Activated CD4-positive, alpha-beta T cell treated with anti-CD3 and anti-CD28 coated beads, Interleukin-2, amount 10 ng/mL, durations not matched to agents 7 days and 5 days (primary cell): ENCODE results near the gene MYO18B. TPM values are rescaled to one million over a fixed set of nuclear protein-coding genes. Genes with fewer than 3 reads are reported as not detected.
"Not testable (repeated sequence)": the region's sequence is repeated elsewhere in the genome, so short reads cannot be mapped to it uniquely, and the experiment has no call there.

Experiments used
- CTCF ChIA-PET: fragments of 350-600 bp; sonication (Branson Sonifier 250); formaldehyde crosslinking; loops from one replicate; lab custom pipeline; 2021; ENCODE audit warnings: antibody characterized with exemption; lab: Charles Lee
- POLR2A ChIA-PET: fragments of 350-600 bp; sonication (Branson Sonifier 250); formaldehyde crosslinking; loops from one replicate; lab custom pipeline; 2021; ENCODE audit warnings: antibody characterized with exemption; lab: Charles Lee
- DNase-seq: peaks from one replicate; pipeline ENCODE4 v3.0.0-alpha.2; 2020
- H3K27ac Mint-ChIP-seq: one replicate; pipeline ENCODE4 v1.8.0; 2021; ENCODE audit warnings: mild to moderate bottlenecking, moderate library complexity, mixed read lengths
- H3K27me3 Mint-ChIP-seq: one replicate; pipeline ENCODE4 v1.8.0; 2021; ENCODE audit warnings: mixed read lengths
- H3K36me3 Mint-ChIP-seq: one replicate; pipeline ENCODE4 v1.8.0; 2021; ENCODE audit warnings: low read depth, mixed read lengths
- H3K4me1 Mint-ChIP-seq: one replicate; pipeline ENCODE4 v1.8.0; 2021; ENCODE audit warnings: mixed read lengths
- H3K4me3 Mint-ChIP-seq: one replicate; pipeline ENCODE4 v1.8.0; 2021; ENCODE audit warnings: mild to moderate bottlenecking, moderate library complexity, mixed read lengths
- H3K9me3 Mint-ChIP-seq: one replicate; pipeline ENCODE4 v1.8.0; 2021; ENCODE audit warnings: mixed read lengths
- total RNA-seq, 2 experiments: library from RNA; stranded (reverse); gene quantifications; one replicate each; pipeline ENCODE4 v1.2.3, GENCODE V29; 2021

The MYO18B gene
- total RNA-seq, 2 experiments from 2014 or later = 2.0 TPM

DNA sequence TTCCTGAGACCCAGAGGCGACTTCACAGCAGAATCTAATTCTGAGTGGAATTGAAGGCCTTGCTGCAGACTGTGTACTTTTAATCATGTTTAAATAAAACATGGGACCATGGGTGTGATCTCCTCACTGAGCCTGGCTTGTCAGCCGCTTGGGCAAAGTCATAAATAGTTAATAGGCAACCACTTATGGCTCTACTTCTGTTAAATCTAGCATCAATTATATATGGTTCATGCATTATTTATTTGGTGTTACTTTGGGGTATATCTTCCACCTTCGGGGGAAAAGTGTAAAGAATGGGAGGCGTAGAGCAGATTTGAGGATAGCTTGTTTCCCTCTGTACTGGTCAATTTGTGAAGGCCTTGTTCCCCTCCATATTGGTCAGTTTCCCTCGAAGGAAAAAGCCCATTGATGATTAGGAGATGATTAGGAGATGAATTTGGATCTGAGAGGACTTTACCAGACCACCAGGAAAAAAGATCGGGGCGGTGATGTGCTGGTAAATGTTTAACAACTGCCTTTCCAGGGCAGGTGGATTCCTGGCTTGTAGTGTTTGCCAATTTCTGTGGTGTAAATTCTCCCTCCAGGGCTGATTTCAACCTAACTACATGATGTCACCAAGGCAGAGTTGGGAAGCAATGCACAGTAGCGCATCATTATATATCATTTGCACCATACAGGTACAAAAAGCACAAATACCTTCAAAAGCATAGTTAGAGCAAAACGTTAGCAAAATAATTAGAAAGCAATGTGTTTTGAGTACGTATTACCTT is 223.2 kb downstream of the MYO18B start:
- DNase-seq = no peak
- peaks cover 23% of the 10 kb centered on the region for H3K4me1 Mint-ChIP-seq
- no peak overlapping the region for H3K27ac Mint-ChIP-seq
- POLR2A ChIA-PET = no interaction called here
- peaks cover 10% of the 10 kb centered on the region for H3K9me3 Mint-ChIP-seq
- CTCF ChIA-PET = no interaction called here
- H3K36me3 Mint-ChIP-seq = peaks cover 2% of the 10 kb centered on the region
- H3K27me3 Mint-ChIP-seq = peaks cover 5% of the 10 kb centered on the region
- H3K4me3 Mint-ChIP-seq = no peak overlapping the region

GRCh38 chr22:25966448-25966913 is 224.5 kb downstream of the MYO18B start:
- ChIA-PET CTCF (no interaction called here), POLR2A (no interaction called here)
- Mint-ChIP-seq H3K27ac (peak overlapping the region; percentile 41), H3K27me3 (peaks cover 6% of the 10 kb centered on the region), H3K36me3 (peaks cover 2% of the 10 kb centered on the region), H3K4me3 (peak overlapping the region; percentile 20), H3K9me3 (peaks cover 10% of the 10 kb centered on the region), H3K4me1 (peaks cover 23% of the 10 kb centered on the region)
- peak; percentile 27 for DNase-seq

GRCh38 chr22:25969286-25969685 is 227.3 kb downstream of the MYO18B start:
- POLR2A ChIA-PET = no interaction called here
- no peak overlapping the region for H3K4me3 Mint-ChIP-seq
- no peaks in the 10 kb centered on the region for H3K9me3 Mint-ChIP-seq
- H3K36me3 Mint-ChIP-seq = peaks cover 2% of the 10 kb centered on the region
- H3K27ac Mint-ChIP-seq = no peak overlapping the region
- peaks cover 4% of the 10 kb centered on the region for H3K27me3 Mint-ChIP-seq
- CTCF ChIA-PET = no interaction called here
- H3K4me1 Mint-ChIP-seq = peaks cover 23% of the 10 kb centered on the region
- DNase-seq = no peak

- H3K9me3 Mint-ChIP-seq = no peaks in the 10 kb centered on the region
- no peak overlapping the region for H3K4me3 Mint-ChIP-seq
- H3K27me3 Mint-ChIP-seq = peaks cover 4% of the 10 kb centered on the region
- POLR2A ChIA-PET = no interaction called here
- no peak for DNase-seq
- no peak overlapping the region for H3K27ac Mint-ChIP-seq
- peaks cover 23% of the 10 kb centered on the region for H3K4me1 Mint-ChIP-seq
- CTCF ChIA-PET = no interaction called here
- H3K36me3 Mint-ChIP-seq = peaks cover 2% of the 10 kb centered on the region
Measured at GRCh38 chr22:25969901-25970300, 227.9 kb downstream of the MYO18B start.

DNA sequence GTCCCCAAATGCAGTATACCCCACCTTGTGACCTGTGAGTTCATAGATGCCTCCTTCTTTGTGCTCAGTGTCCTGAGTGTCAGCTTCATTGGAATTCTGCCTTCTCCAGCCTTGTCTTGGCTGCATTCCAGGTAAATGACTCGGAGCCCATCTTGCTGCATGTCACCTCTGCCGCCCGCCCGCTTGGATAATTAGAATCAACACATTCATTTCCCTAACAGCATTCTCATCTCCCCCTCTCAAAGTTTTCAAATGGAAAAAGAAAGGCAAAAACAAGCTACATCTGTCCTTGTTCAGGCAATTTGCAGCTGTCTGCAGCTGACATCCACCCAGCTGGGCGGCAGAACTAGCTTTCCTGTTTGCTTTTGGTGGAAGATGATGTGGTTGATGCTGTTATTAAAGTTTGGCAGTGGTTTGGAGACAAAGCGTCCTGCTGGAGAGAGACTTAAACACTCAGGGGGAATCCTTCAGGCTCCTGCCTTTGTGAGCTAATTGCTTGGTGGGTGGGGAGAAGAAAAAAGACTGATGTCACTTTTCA is 228.5 kb downstream of the MYO18B start:
- Mint-ChIP-seq H3K27ac (no peak overlapping the region), H3K27me3 (peaks cover 4% of the 10 kb centered on the region), H3K9me3 (no peaks in the 10 kb centered on the region), H3K4me3 (no peak overlapping the region), H3K4me1 (peaks cover 23% of the 10 kb centered on the region), H3K36me3 (peaks cover 2% of the 10 kb centered on the region)
- ChIA-PET POLR2A (no interaction called here), CTCF (no interaction called here)
- DNase-seq = no peak

GRCh38 chr22:25970999-25971811 is 229.2 kb downstream of the MYO18B start:
- Mint-ChIP-seq H3K4me1 (peaks cover 19% of the 10 kb centered on the region), H3K4me3 (no peak overlapping the region), H3K36me3 (peaks cover 2% of the 10 kb centered on the region), H3K9me3 (no peaks in the 10 kb centered on the region), H3K27ac (no peak overlapping the region), H3K27me3 (peaks cover 3% of the 10 kb centered on the region)
- DNase-seq = no peak
- POLR2A ChIA-PET = interaction anchor here (0.5 kb wide), 1 partner anchor 14 kb away, joined by 3 read pairs; no protein-coding TSS in a partner anchor
- CTCF ChIA-PET = no interaction called here

- Mint-ChIP-seq H3K36me3 (peaks cover under 1% of the 10 kb centered on the region), H3K27ac (no peak overlapping the region), H3K9me3 (no peaks in the 10 kb centered on the region), H3K4me1 (peaks cover 8% of the 10 kb centered on the region), H3K27me3 (peaks cover 3% of the 10 kb centered on the region), H3K4me3 (no peak overlapping the region)
- ChIA-PET CTCF (no interaction called here), POLR2A (no interaction called here)
- no peak for DNase-seq
Measured at GRCh38 chr22:25972397-25972796, 230.4 kb downstream of the MYO18B start.

DNA sequence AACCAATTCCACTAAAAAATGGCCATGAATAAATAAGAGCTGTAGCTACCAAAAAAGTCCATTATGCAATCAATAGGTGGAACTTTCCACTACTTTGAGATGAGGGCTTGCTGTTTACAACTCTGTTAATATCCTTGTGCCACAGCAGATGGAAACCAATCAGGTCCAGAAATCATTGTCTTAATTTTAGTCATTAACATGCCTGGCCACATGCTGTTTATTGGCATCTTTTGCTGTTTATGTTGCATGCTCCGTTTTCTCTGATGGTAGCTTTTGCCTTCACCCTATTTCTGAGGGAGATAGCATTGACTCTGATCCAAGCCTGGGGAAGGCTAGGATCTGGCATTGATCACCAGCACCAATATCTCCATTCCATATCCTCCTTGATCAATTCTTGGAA is 234.4 kb downstream of the MYO18B start:
- Mint-ChIP-seq H3K4me3 (no peak overlapping the region), H3K27ac (no peak overlapping the region), H3K36me3 (no peaks in the 10 kb centered on the region), H3K4me1 (no peaks in the 10 kb centered on the region), H3K9me3 (no peaks in the 10 kb centered on the region), H3K27me3 (peaks cover 5% of the 10 kb centered on the region)
- no peak for DNase-seq
- POLR2A ChIA-PET = no interaction called here
- CTCF ChIA-PET = no interaction called here

GRCh38 chr22:25979968-25980367 is 238.0 kb downstream of the MYO18B start:
- Mint-ChIP-seq H3K27me3 (peaks cover 5% of the 10 kb centered on the region), H3K27ac (no peak overlapping the region), H3K9me3 (no peaks in the 10 kb centered on the region), H3K4me3 (no peak overlapping the region), H3K36me3 (no peaks in the 10 kb centered on the region), H3K4me1 (no peaks in the 10 kb centered on the region)
- DNase-seq = no peak
- ChIA-PET CTCF (no interaction called here), POLR2A (no interaction called here)

GRCh38 chr22:25984911-25985310 is 242.9 kb downstream of the MYO18B start:
- CTCF ChIA-PET = not testable (repeated sequence)

GRCh38 chr22:25987948-25988347 is 246.0 kb downstream of the MYO18B start:
- CTCF ChIA-PET = no interaction called here
- Mint-ChIP-seq H3K36me3 (no peaks in the 10 kb centered on the region), H3K27me3 (no peaks in the 10 kb centered on the region), H3K9me3 (no peaks in the 10 kb centered on the region), H3K4me1 (peaks cover 4% of the 10 kb centered on the region), H3K4me3 (no peak overlapping the region), H3K27ac (no peak overlapping the region)
- DNase-seq = no peak
- POLR2A ChIA-PET = no interaction called here

More at GRCh38 chr22:25984911-25985310, 242.9 kb downstream of the MYO18B start:
- DNase-seq, H3K9me3 Mint-ChIP-seq, H3K36me3 Mint-ChIP-seq, H3K4me1 Mint-ChIP-seq, H3K4me3 Mint-ChIP-seq, H3K27ac Mint-ChIP-seq, POLR2A ChIA-PET, H3K27me3 Mint-ChIP-seq: not testable (repeated sequence)

- H3K36me3 Mint-ChIP-seq = no peaks in the 10 kb centered on the region
- DNase-seq = no peak
- no peak overlapping the region for H3K27ac Mint-ChIP-seq
- H3K4me3 Mint-ChIP-seq = no peak overlapping the region
- H3K27me3 Mint-ChIP-seq = peaks cover 3% of the 10 kb centered on the region
- H3K9me3 Mint-ChIP-seq = no peaks in the 10 kb centered on the region
- ChIA-PET POLR2A (no interaction called here), CTCF (interaction anchor here (0.6 kb wide), 1 partner anchor 13 kb away, joined by 4 read pairs; no protein-coding TSS in a partner anchor)
- H3K4me1 Mint-ChIP-seq = peaks cover 4% of the 10 kb centered on the region
Measured at GRCh38 chr22:25990940-25991339, 249.0 kb downstream of the MYO18B start.

GRCh38 chr22:25992331-25992730 is 250.3 kb downstream of the MYO18B start:
- H3K27ac Mint-ChIP-seq = no peak overlapping the region
- H3K36me3 Mint-ChIP-seq = no peaks in the 10 kb centered on the region
- H3K4me3 Mint-ChIP-seq = no peak overlapping the region
- H3K4me1 Mint-ChIP-seq = peaks cover 4% of the 10 kb centered on the region
- ChIA-PET POLR2A (no interaction called here), CTCF (no interaction called here)
- no peak for DNase-seq
- H3K9me3 Mint-ChIP-seq = no peaks in the 10 kb centered on the region
- peaks cover 3% of the 10 kb centered on the region for H3K27me3 Mint-ChIP-seq
